HG02571 (cell line): ENCODE results near the gene GHRH.

ENCODE experiments used
- ATAC-seq: cut with Tn5 transposase; IDR thresholded peaks from one replicate; pipeline ENCODE4 v1.9.1; 2021; ENCODE audit warnings: mild to moderate bottlenecking, moderate library complexity; ENCODE audit not compliant: unreplicated experiment

Gene GHRH

DNA sequence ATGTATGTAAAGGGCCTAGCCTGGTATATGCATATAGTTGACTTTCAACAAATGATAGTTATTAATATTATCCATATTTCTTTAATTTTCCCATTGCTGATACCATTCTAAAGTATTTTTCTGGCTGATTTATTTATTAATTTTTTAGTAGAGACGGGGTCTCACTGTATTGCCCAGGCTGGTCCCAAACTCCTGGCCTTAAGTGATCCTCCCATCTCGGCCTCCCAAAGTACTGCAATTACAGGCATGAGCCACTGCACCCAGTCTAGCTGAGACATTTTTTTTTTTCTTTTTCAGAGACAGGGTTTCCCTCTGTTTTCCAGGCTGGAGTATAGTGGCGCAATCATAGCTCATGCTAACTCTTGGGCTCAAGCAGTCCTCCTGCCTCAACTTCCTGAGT, 52.4 kb downstream of the GHRH start:
- no peak for ATAC-seq

GRCh38 chr20:37207171-37207570, 54.4 kb downstream of the GHRH start:
- no peak for ATAC-seq

GRCh38 chr20:37205794-37206193, 55.8 kb downstream of the GHRH start:
- ATAC-seq, result no peak

GRCh38 chr20:37205130-37205529, 56.5 kb downstream of the GHRH start:
- ATAC-seq, result no peak

DNA sequence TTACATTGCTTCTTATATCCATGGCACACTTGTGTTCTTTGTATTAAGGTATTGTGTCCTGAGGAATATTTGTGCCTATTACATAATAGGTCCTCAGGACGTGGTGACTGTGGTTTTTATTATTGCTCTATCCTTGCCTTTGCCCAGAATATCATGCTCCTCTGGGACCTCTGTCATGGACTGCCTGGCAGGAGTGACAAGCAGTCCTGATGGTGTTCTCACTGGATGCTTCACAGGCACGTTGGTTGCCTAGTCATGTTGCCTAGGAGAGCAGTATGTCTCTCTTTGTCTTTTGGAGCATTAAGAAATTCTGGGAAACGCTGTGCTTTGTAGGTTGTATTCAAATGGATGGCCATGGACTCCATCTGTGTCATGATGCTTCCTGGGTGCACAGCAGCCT, 57.6 kb downstream of the GHRH start:
- ATAC-seq, result no peak

DNA sequence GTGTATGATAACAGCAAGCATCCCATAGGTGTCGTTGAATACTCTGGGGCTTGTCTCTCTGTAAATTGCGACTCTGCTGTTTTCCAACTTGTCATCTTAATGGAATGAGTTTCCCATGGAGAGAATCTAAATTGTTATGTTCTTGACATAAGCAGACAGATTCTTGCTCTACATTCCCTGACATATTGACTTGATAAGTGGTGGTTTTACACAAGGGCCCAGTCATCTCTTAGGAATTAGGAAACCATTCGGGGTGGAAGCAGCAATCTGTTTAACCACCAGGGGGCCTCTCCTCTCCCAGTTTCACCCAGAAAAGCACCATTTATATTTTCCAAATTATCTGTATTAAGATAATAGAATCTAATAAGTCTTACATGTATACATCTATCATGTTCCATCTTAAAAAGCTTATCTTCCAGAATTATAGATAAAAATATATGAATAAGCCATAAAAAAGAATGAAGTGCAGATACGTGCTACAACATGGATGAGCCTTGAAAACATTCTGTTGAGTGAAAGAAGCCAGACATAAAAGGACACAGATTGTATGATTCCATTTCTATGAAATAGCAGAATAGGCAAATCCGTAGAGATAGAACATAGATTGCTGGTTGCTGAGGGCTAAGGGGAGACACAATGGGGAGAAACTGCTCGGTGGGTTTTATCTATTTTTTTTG, 59.2 kb downstream of the GHRH start:
- ATAC-seq, result no peak

GRCh38 chr20:37201827-37202162, 59.8 kb downstream of the GHRH start:
- no peak for ATAC-seq
